Ascending aorta (tissue), 2 donors: ENCODE data around the gene ISG20. TPM values are rescaled to one million over a fixed set of nuclear protein-coding genes. Genes with fewer than 3 reads are reported as not detected.

Source experiments
- DNase-seq, 2 donors: peaks; one replicate each; pipeline ENCODE4 v3.0.0-alpha.2; 2019; ENCODE audit warnings: low spot score in 2 of 2
- H3K27ac ChIP-seq, 2 donors: fragments of 200-600 bp; sonication (generic); one replicate each; pipeline ENCODE4 v1.5.1; 2016 to 2017; ENCODE audit warnings: mild to moderate bottlenecking in 1 of 2
- H3K27me3 ChIP-seq: fragments of 200-600 bp; sonication (generic); one replicate; pipeline ENCODE4 v1.5.1; 2017
- H3K36me3 ChIP-seq, 2 donors: fragments of 200-600 bp; sonication (generic); one replicate each; pipeline ENCODE4 v1.5.1; 2016
- H3K4me1 ChIP-seq, 2 donors: fragments of 200-600 bp; sonication (generic); one replicate each; pipeline ENCODE4 v1.5.1; 2016 to 2017; ENCODE audit warnings: mild to moderate bottlenecking in 1 of 2
- H3K4me3 ChIP-seq, 2 donors: fragments of 200-600 bp; sonication (generic); one replicate each; pipeline ENCODE4 v1.5.1; 2016 to 2017; ENCODE audit warnings: mild to moderate bottlenecking in 1 of 2
- H3K9me3 ChIP-seq, 2 donors: fragments of 200-600 bp; sonication (generic); one replicate each; pipeline ENCODE4 v1.5.1; 2016
- intact Hi-C: fragments of 100-400 bp; cut with DNase I; formaldehyde crosslinking; loops from one replicate; pipeline ENCODE4 v1.15.1; 2023
- total RNA-seq: library from RNA; depleted of rRNA; stranded (reverse); fragments of >200 nt; gene quantifications from one replicate; pipeline ENCODE4 v1.1.0, GENCODE V29; 2016
- TF ChIP-seq, protein P1 (sequence below), 3 experiments: fragments of 200-600 bp in 2 of 3; fragments of 450-650 bp in 1 of 3; sonication (generic) in 2 of 3; IDR thresholded peaks; one replicate each; pipeline ENCODE4 v1.5.1; 2016 to 2019; ENCODE audit warnings: antibody characterized with exemption in 3 of 3, mild to moderate bottlenecking in 1 of 3, moderate library complexity in 1 of 3

Gene ISG20
- total RNA-seq, 1 donor from 2014 or later, result 5.3 TPM

DNA sequence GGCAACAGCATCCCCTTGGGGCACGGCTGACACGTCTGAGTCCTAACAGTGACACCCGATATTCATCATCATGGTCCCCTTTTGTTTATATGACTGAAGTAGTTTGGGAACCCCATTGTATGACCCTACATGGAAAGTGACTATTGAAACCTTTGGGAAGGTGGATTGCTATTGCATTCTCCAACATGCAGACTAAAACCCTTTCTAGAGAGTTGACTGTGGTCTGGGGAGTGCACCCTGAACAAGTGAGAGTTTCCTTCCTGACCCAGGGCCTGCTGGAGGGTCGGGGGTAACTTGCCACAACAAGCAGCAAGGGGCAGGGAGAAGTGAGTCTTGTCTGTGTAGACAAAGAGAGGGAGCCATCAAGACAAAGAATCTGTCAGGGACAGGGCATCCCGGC, 54.4 kb downstream of the ISG20 start:
- no peaks in the 10 kb centered on the region for H3K4me1 ChIP-seq
- TF ChIP-seq, protein P1, sequence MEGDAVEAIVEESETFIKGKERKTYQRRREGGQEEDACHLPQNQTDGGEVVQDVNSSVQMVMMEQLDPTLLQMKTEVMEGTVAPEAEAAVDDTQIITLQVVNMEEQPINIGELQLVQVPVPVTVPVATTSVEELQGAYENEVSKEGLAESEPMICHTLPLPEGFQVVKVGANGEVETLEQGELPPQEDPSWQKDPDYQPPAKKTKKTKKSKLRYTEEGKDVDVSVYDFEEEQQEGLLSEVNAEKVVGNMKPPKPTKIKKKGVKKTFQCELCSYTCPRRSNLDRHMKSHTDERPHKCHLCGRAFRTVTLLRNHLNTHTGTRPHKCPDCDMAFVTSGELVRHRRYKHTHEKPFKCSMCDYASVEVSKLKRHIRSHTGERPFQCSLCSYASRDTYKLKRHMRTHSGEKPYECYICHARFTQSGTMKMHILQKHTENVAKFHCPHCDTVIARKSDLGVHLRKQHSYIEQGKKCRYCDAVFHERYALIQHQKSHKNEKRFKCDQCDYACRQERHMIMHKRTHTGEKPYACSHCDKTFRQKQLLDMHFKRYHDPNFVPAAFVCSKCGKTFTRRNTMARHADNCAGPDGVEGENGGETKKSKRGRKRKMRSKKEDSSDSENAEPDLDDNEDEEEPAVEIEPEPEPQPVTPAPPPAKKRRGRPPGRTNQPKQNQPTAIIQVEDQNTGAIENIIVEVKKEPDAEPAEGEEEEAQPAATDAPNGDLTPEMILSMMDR (IDR thresholded peaks at IDR 0.05), result no peak
- H3K27me3 ChIP-seq, result no peaks in the 10 kb centered on the region
- no peak for DNase-seq
- intact Hi-C loops, result no loop called here
- no peaks in the 10 kb centered on the region for H3K9me3 ChIP-seq
- no peak overlapping the region for H3K27ac ChIP-seq
- H3K4me3 ChIP-seq, result no peak overlapping the region
- no peaks in the 10 kb centered on the region for H3K36me3 ChIP-seq

GRCh38 chr15:88695101-88695500, 56.3 kb downstream of the ISG20 start:
- H3K27ac ChIP-seq, result no peak overlapping the region
- no peaks in the 10 kb centered on the region for H3K4me1 ChIP-seq
- no peaks in the 10 kb centered on the region for H3K36me3 ChIP-seq
- no peak overlapping the region for H3K4me3 ChIP-seq
- no peaks in the 10 kb centered on the region for H3K9me3 ChIP-seq
- TF ChIP-seq, protein P1 (IDR thresholded peaks at IDR 0.05), result no peak
- intact Hi-C loops, result no loop called here
- DNase-seq, result no peak
- H3K27me3 ChIP-seq, result no peaks in the 10 kb centered on the region

DNA sequence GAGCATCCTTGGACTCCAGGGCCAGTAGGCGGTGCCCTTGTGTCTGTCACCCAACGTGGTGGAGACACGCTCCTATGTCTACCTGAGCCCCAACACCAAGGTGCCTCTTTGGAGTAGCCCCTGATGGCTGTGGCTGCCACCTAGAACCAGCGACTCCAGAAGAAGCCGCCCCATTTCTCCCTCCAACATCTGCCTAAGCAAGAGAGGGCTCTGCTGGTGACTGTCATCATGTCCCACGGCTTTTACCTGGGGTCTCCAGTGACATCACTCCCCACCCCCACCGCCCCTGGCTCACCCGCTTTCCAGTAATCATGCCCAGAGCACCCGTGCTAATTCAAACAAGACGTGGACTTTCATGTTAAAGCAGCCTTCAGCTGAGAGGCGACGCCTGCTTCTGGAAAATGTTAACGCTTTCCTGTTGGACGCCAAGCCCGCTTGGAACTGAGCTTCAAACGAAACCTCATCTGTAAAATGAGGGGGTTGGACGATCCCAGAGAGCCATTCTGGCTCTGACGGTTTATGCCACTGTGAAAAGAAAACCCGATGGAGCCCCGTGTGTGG, 57.0 kb downstream of the ISG20 start:
- no peaks in the 10 kb centered on the region for H3K36me3 ChIP-seq
- no peaks in the 10 kb centered on the region for H3K9me3 ChIP-seq
- no peak overlapping the region for H3K27ac ChIP-seq
- intact Hi-C loops, result no loop called here
- DNase-seq, result no peak
- TF ChIP-seq, protein P1 (IDR thresholded peaks at IDR 0.05), result no peak
- no peaks in the 10 kb centered on the region for H3K4me1 ChIP-seq
- H3K27me3 ChIP-seq, result no peaks in the 10 kb centered on the region
- peak overlapping the region in 1 of 2 donors; percentile 18 for H3K4me3 ChIP-seq

DNA sequence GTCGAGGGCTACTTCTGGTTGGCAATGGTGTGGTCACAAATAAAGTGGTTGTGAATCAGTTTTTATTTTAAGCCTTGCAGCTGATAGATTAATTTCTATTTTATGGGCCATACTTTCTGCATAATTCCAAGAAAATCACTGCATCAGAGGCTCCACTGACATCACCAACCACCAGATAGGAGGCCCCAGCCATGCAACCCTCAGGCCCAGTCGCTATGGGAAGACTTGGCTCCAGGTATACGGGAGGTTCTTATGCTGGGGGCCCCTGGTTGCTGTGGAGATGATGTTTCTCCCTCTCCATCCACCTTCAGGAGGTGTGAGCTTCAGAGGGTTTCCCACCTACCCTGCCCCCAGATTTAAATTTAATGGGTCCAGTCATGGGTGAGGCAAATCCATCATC, 57.4 kb downstream of the ISG20 start:
- peak overlapping the region in 1 of 2 donors; percentile 18 for H3K4me3 ChIP-seq
- H3K27me3 ChIP-seq, result no peaks in the 10 kb centered on the region
- no peak for DNase-seq
- TF ChIP-seq, protein P1 (IDR thresholded peaks at IDR 0.05), result no peak
- no peaks in the 10 kb centered on the region for H3K4me1 ChIP-seq
- intact Hi-C loops, result no loop called here
- no peaks in the 10 kb centered on the region for H3K36me3 ChIP-seq
- no peak overlapping the region for H3K27ac ChIP-seq
- no peaks in the 10 kb centered on the region for H3K9me3 ChIP-seq

DNA sequence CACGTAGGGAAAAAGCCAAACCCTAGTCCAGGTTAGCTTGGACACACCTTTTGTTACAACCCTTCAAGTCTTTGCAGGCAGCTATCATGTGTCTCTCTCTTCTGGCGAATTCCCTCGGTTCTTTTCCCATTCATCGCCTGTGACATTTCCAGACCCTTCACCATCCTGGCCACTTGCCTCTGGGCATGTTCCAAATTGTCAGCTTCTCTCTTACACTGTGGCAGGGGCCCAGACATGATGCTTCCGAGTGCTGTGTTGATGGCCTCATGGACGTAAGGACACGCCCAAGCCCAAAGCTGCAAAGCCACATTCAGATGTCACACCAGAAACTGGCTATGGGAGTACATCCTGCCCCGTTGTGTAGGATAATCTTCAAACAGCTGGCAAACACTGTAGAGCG, 58.5 kb downstream of the ISG20 start:
- H3K36me3 ChIP-seq, result no peaks in the 10 kb centered on the region
- no peak overlapping the region for H3K4me3 ChIP-seq
- no peak overlapping the region for H3K27ac ChIP-seq
- DNase-seq, result no peak
- no peaks in the 10 kb centered on the region for H3K9me3 ChIP-seq
- TF ChIP-seq, protein P1 (IDR thresholded peaks at IDR 0.05), result no peak
- intact Hi-C loops, result no loop called here
- no peaks in the 10 kb centered on the region for H3K4me1 ChIP-seq
- H3K27me3 ChIP-seq, result no peaks in the 10 kb centered on the region

- DNase-seq, result no peak
- Histone ChIP-seq H3K36me3 (no peaks in the 10 kb centered on the region), H3K9me3 (no peaks in the 10 kb centered on the region), H3K4me1 (peaks cover 0 to 3% of the 10 kb centered on the region in 2 donors), H3K27me3 (no peaks in the 10 kb centered on the region), H3K27ac (no peak overlapping the region), H3K4me3 (no peak overlapping the region)
- intact Hi-C loops, result no loop called here
- TF ChIP-seq, protein P1 (IDR thresholded peaks at IDR 0.05), result no peak
Measured at GRCh38 chr15:88699861-88700260, 61.0 kb downstream of the ISG20 start.
